ENCODE measurements around the gene JOSD1. TPM values are rescaled to one million over a fixed set of nuclear protein-coding genes. Genes with fewer than 3 reads are reported as not detected.

The JOSD1 gene
- total and polyA plus RNA-seq, 9 of the 15 experiments (the other 6 are each of a cell fraction or from before 2014, with no cell fraction given), result 8.9 to 39.1 (median 30.4) TPM

- TF ChIP-seq, protein P1, sequence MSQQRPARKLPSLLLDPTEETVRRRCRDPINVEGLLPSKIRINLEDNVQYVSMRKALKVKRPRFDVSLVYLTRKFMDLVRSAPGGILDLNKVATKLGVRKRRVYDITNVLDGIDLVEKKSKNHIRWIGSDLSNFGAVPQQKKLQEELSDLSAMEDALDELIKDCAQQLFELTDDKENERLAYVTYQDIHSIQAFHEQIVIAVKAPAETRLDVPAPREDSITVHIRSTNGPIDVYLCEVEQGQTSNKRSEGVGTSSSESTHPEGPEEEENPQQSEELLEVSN (IDR thresholded peaks at IDR 0.05; ENCODE audit: borderline replicate concordance in 1 of 2, extremely low read depth in 1 of 2, insufficient read depth in 1 of 2, insufficient read length in 1 of 2, low read depth in 1 of 2, low read length in 1 of 2, poor library complexity in 1 of 2, severe bottlenecking in 1 of 2), result peak; percentile 46 to 70
- TF ChIP-seq SIRT6 (IDR thresholded peaks at IDR 0.05; ENCODE audit: low read depth, low read length), result no peak
- TF ChIP-seq TCF7L2 (IDR thresholded peaks at IDR 0.05; ENCODE audit: low read depth, low read length), result no peak
- 0 out of 2 replicates have a peak, but pooled peaks have one; percentile 25 for TF ChIP-seq SIN3B (IDR thresholded peaks at IDR 0.05; ENCODE audit: low read depth)
- 0 out of 2 replicates have a peak, but pooled peaks have one; percentile 28 for TF ChIP-seq L3MBTL2 (IDR thresholded peaks at IDR 0.05)
- TF ChIP-seq ZNF274 (IDR thresholded peaks at IDR 0.05; ENCODE audit: borderline replicate concordance, low read depth, low read length), result no peak
- peak; percentile 5 for TF ChIP-seq RBBP5 (IDR thresholded peaks at IDR 0.05; ENCODE audit: borderline replicate concordance, insufficient read depth, low read length, poor library complexity, severe bottlenecking)
- no peak for TF ChIP-seq MCM7 (IDR thresholded peaks at IDR 0.05)
- 0 out of 2 replicates have a peak, but pooled peaks have one; percentile 32 for TF ChIP-seq ZC3H4 (CRISPR knock-in tag; IDR thresholded peaks at IDR 0.05; ENCODE audit: borderline replicate concordance)
- TF ChIP-seq UBTF (IDR thresholded peaks at IDR 0.05; ENCODE audit: borderline replicate concordance in 1 of 2, low read depth in 2 of 2, low read length in 2 of 2), result peak in 1 of 2 experiments; percentile 56; a peak in 1 of 4 replicates
- TF ChIP-seq ARNT (IDR thresholded peaks at IDR 0.05), result no peak
- TF ChIP-seq, protein P2, sequence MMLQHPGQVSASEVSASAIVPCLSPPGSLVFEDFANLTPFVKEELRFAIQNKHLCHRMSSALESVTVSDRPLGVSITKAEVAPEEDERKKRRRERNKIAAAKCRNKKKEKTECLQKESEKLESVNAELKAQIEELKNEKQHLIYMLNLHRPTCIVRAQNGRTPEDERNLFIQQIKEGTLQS (IDR thresholded peaks at IDR 0.05), result no peak
- TF ChIP-seq, protein P2 (CRISPR knock-in tag; conservative IDR thresholded peaks at IDR 0.05), result no peak
Measured at GRCh38 chr22:38700270-38700788, 414 bp downstream of the JOSD1 start (continued).

Data from K562 (cell line).